T-helper 1 cell treated with Interleukin-12 subunit alpha and Interleukin-12 subunit beta and Interleukin-4 antibody, amounts not matched to agents 30 ng/mL and 1 ng/mL, for 36 hours (primary cell): ENCODE results near the gene PGK1. TPM values are rescaled to one million over a fixed set of nuclear protein-coding genes. Genes with fewer than 3 reads are reported as not detected.
"Not testable (repeated sequence)": the region's sequence is repeated elsewhere in the genome, so short reads cannot be mapped to it uniquely, and the experiment has no call there.

Source experiments
- intact Hi-C: fragments of 100-400 bp; cut with micrococcal nuclease; formaldehyde crosslinking; loops from one replicate; pipeline ENCODE4 v1.15.1; 2024
- total RNA-seq: library from RNA; stranded (reverse); gene quantifications from 2 replicates; pipeline ENCODE4 v1.2.3, GENCODE V29; 2022

PGK1 gene
- total RNA-seq, result 822 and 829 TPM in 2 replicates

DNA sequence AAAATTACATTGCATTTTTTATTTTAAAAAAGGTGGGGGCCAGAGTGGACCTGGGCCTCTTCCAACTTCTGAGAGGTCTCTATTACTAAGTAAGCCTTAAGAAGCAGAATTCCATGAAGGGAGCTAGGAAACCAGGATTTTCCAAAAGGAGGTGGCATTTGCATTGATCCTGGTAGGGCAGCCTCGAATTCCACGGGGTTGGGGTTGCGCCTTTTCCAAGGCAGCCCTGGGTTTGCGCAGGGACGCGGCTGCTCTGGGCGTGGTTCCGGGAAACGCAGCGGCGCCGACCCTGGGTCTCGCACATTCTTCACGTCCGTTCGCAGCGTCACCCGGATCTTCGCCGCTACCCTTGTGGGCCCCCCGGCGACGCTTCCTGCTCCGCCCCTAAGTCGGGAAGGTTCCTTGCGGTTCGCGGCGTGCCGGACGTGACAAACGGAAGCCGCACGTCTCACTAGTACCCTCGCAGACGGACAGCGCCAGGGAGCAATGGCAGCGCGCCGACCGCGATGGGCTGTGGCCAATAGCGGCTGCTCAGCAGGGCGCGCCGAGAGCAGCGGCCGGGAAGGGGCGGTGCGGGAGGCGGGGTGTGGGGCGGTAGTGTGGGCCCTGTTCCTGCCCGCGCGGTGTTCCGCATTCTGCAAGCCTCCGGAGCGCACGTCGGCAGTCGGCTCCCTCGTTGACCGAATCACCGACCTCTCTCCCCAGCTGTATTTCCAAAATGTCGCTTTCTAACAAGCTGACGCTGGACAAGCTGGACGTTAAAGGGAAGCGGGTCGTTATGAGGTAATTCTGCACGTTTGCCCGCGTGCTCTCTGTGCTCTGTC, at the start of gene PGK1:
Gene PGK1, plus strand, starts transcription at position 626 of the 824 bp plus-strand sequence. Its CDS starts 93 bp downstream, at position 719.
- intact Hi-C loops, result loop anchor here (1.0 to 10.0 kb wide), 15 partner anchors 39 to 1957 kb away; partner anchors contain the start of genes ATP7A, ATRX, COX7B and ITM2A

DNA sequence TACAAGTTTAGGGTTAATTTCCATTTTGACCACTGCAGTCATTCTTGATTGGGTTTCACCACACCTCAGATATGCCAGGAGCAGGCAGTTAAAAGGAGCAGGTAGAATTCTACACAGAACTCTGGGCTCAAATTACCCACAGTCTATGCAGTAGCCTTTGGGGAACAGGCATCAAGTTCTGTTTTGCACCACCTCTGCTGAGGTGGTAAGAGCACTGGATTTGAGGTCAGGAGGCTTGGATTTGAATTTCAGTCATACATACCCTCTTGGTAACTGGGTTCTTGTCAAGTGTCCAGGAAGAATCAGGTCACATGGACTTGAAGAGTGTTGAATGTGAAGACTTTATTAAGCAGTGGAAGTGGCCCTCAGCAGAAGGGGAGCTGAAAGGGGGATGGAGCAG, 40.4 kb upstream of the PGK1 start:
- intact Hi-C loops, result no loop called here

DNA sequence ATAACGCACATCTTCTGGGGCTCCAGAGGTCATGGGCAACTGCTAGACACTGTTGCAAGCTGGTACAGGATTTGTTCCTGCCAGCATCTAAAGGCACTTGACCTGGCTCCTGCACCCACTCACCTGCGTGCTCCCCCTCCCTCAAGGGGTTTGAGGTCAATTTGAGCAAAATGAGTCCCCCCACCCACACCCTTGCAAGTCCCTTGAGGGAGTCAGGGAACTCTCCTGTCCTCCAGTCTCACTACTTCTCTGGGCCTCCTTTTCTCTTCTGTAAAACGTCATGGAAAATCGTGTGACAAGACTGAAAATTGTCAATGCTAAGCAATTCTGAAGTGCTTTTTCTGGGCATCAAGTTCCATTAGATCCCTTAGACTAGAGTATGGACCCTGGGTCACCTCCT, 39.9 kb upstream of the PGK1 start:
- intact Hi-C loops, result no loop called here

DNA sequence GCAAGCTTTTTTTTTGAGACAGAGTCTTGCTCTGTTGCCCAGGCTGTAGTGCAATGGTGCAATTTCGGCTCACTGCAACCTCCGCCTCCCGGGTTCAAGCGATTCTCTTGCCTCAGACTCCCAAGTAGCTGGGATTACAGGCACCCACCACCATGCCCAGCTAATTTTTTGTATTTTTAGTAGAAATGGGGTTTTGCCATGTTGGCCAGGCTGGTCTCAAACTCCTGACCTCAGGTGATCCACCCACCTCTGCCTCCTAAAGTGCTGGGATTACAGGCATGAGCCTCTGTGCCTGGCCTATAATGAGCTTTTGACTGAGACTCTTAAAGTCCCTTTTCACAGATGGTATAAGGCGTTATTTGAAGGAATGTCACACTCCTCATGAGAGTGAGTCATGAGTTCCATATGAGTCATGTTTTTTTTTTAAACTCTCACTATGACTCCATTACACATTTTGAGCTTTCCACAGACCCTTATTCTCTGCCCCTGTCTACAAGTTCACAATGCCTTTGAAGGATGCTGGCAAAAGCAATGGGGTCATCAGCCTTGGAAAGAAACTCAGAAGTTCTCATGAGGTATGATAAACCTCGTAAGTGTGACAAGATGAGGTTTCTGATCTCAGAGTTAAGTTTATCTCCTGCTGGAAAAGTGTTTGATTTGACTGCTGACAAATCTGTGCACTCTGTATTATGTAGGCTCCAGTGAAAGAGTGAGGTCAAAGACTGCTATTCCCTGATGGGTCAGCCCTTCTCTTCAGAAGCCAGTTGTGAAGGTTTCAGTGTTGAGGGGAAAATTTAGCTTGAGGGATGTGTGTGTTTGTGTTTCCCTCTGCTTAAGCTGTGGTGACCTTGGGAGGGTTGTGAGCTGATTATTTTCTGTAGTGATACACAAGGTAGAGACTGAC, 39.1 kb upstream of the PGK1 start:
- intact Hi-C loops, result loop anchor here (1.0 kb wide), 3 partner anchors 8 to 103 kb away; partner anchors contain the start of gene PGK1

DNA sequence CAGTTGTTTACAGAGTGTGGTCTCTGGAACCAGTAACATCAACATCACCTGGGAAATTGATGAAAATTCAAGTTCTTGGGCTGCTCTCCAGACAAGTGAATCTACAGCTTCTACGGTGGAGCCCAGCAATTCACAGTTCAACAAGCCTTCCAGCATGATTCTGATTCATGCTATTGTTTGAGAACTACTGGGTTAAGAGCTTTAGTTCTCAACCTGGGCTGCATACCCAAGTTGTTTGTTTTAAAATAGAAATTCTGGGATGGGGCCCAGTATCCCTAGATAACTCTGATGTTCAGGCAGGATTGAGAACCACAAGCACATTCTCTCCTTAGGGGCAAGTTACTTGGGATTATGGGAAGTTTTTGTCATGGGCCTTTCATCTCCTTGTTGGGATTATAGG, 37.9 kb upstream of the PGK1 start:
- intact Hi-C loops, result no loop called here

DNA sequence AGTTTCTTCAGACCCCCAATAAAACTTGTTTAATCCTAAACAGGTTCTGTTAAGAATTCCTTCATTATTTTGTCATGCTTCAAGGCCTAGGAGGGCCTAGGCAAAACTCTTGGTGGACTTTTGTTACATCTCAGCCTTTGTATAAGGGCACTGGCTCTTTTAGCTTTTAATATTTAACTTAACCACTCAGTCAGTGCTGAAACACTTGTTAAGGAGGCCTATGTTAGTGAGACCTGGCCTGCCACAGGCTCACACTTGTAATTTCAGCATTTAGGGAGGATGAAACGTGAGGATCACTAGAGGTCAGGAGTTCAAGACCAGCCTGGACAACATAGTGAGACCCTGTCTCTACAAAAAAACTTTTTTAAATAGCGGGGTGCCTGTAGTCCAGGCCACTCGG, 32.7 kb upstream of the PGK1 start:
- intact Hi-C loops, result no loop called here

DNA sequence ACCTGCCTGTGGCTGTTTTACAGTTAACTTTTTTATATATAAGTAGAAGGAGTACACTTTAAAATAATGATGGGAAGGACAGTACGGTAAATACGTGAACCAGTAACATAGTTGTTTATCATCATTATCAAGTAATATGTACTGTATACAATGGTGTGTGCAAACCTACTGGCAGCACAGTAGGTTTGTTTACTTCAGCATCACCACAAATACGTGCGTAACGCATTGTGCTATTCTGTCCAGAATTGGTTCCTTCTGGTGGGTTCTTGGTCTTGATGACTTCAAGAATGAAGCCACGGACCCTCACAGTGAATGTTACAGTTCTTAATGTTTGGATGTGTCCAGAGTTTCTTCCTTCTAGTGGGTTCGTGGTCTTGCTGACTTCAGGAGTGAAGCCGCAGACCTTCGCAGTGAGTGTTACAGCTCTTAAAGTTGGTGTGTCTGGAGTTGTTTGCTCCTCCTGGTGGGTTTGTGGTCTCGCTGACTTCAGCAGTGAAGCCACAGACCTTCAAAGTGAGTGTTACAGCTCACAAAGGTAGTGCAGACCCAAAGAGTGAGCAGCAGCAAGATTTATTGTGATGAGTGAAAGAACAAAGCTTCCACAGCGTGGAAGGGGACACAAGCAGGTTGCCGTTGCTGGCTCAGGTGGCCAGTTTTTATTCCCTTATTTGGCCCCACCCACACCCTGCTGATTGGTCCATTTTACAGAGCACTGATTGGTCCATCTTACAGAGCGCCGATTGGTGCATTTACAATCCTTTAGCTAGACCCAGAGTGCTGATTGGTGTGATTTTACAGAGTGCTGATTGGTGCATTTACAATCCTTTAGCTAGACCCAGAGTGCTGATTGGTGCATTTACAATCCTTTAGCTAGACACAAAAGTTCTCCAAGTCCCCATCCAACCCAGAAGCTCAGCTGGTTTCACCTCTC, 30.6 kb upstream of the PGK1 start:
- intact Hi-C loops, result loop anchor here (1.0 to 2.0 kb wide), 2 partner anchors 8 to 33 kb away; no protein-coding TSS in a partner anchor

DNA sequence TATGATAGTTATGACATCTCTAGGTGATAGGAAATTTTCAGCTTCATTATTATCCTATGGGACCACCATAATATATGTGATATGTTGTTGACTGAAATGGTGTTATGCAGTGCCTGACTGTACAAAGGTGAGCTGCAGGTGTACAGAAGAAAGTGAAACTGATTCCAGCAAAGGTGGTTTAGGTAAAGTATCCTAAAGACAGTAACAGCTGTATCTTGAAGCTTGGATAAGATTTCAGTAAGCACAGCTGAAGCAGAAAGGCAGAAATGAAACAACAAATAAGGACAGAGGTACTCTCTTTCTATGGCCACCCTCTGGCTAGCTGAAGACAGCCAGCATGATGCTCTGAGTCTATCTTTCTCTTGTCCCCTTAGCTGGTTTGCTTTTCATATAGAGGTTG, 30.0 kb upstream of the PGK1 start:
- intact Hi-C loops, result loop anchor here (2.0 kb wide), 1 partner anchor 33 kb away; no protein-coding TSS in a partner anchor

DNA sequence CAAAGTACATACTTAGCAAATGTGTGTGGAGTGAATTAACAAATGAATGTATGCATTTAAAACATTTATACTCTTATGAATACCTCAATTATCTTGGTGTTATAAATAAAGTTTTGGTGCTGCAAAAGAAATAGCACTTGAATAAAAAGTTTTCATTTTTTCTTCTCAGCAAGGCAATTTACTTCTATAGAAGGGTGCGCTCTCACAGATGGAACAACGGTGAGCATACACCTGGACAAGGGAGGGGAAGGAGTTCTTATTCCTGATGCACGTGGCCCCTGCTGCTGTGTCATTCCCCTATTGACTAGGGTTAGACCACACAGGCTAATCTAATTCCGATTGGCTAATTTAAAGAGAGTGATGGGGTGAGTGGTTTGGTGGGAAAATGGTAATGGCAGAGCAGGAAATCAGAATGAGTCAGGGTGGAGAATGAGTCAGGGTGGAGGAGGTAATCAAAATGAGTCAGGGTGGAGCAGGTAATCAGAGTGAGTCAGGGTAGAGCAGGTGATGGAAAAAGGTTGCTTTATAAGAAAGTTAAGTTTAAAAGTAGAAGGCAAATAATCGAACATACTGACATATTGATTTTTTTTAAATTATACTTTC, 28.2 kb upstream of the PGK1 start:
- intact Hi-C loops, result loop anchor here (2.0 kb wide), 1 partner anchor 31 kb away; no protein-coding TSS in a partner anchor

DNA sequence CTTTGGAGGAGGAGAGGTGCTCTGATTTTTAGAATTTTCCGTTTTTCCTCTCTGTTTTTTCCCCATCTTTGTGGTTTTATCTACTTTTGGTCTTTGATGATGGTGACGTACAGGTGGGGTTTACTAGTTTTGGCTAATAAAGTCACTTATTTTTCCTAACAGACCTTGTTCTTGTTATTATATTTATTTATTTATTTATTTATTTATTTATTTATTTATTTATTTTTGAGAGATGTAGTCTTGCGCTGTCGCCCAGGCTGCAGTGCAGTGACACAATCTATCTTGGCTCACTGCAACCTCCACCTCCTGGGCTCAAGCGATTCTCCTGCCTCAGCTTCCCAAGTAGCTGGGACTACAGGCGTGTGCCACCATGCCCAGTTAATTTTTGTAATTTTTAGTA, 22.6 kb upstream of the PGK1 start:
- intact Hi-C loops, result not testable (repeated sequence)

DNA sequence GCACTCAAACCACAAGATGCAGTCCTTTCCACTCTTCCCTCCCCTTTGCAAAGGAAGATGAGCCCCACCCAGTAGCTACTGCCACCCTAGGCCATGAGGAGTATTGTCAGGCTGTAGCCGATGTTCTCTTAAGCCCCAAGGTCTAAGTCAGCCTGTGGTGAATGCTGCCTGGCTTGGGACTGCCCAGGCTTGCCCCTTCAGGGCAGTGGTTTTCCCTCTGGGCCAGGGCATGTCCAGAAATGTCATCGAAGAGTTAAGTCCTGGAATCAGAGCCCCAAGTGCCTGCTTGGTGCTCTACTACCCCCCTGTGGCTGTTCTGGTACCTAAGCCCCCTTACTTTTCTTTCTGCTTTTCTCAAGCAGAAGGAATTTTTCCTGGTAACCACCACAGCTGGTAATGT, 11.8 kb upstream of the PGK1 start:
- intact Hi-C loops, result loop anchor here (1.0 kb wide), 1 partner anchor 182 kb away; the partner anchor contains the start of gene ATP7A

DNA sequence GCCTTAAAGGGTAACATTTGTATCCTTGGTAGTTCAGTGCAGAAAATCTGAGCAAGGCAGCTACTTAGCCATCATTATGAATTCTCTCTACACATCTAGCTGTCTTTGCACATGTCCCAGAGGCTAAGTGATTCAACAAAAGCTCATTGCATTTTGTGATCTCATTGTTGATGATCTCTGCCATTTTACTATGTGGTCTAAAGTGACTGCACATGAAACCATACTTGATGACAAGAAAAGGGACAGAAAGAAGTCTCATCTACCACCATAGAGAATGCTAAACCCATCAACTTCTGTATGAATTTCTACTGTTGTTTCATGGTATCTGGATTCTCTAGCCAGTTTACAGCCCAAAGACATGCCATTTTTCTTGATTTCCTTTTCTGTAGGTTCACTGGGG, 5.9 kb upstream of the PGK1 start:
- intact Hi-C loops, result no loop called here

DNA sequence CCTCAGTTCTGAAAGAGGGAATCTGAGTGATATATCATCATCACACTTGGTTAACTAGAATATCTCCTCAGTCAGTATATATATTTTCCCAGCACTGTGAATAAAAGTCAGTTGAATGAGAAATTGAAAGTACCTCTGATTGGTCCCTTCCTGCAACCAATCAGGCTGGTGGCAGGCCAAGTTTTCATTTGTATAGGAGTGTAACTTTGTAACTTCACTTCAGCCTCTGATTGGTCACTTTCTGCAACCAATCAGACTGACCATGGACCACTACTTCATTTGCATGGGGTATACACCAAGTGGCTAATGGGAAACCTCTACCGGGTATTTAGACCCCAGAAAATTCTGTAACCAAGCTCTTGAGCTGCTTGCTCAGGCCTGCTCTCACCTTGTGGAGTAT, 2.0 kb upstream of the PGK1 start:
- intact Hi-C loops, result loop anchor here (5.0 to 10.0 kb wide), 7 partner anchors 275 to 1955 kb away; partner anchors contain the start of genes MAGEE1, P2RY10, PBDC1 and RTL3

DNA sequence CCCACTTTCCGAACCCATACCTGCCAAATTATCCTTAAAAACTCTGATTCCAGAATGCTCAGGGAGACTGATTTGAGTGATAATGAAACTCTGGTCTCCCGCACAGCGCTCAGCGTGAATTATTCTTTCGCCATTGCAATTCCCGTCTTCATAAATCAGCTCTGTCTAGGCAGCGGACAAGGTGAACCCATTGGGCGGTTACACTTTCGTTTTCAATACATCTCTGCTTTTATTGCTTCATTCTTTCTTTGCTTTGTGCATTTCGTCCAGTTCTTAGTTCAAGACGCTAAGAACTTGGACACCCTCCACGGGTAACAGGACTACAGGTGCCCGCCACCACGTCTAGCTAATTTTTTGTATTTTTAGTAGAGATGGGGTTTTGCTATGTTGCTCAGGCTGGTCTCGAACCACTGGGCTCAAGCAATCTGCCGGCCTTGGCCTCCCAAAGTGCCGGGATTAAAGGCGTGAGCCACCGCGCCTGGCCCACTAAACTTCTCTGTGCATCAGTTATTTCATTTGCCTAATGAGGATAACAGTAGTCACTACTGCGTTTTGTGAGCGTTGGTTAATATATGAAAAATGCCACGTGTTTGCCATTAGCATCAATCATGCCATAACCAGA, 936 bp upstream of the PGK1 start:
- intact Hi-C loops, result loop anchor here (5.0 to 10.0 kb wide), 7 partner anchors 274 to 1956 kb away; partner anchors contain the start of genes MAGEE1, P2RY10, PBDC1 and RTL3

DNA sequence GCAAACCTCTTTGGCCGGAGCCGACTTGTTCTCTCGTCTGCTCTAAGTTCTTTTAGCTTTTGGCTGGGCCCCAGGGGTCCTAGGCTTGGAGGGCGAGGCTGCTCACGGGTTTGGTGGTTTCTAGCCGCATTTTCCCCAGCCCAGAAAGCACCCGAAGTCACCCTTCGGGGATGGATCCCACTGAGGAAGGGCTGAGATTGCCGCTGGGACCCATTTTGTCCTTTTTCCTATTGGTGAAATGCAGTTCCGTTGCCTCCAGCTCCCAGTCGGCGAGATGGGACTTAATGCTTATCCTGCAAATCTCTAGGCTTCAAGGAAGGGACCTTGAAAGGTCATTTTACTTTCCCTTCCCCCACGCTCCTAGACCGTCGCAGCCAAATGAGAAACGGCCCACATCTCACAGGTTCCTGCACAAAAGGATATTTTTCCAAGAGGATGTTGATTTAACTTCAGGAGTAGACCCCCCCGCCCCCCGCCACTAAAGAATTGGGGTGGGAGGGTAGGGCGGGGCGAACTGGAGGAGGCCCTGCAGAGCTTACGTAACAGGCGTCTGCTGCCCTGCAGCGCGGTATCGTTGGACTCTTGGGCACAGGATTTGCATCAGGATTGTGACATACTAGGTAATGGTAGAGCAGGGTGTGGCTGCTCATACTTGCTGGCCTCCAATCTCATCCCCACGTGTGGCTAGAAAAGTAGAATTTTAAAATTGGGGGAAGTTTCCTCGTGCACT, 564 bp downstream of the PGK1 start:
- intact Hi-C loops, result loop anchor here (1.0 to 10.0 kb wide), 16 partner anchors 39 to 1957 kb away; partner anchors contain the start of genes ATP7A, ATRX, COX7B and ITM2A

DNA sequence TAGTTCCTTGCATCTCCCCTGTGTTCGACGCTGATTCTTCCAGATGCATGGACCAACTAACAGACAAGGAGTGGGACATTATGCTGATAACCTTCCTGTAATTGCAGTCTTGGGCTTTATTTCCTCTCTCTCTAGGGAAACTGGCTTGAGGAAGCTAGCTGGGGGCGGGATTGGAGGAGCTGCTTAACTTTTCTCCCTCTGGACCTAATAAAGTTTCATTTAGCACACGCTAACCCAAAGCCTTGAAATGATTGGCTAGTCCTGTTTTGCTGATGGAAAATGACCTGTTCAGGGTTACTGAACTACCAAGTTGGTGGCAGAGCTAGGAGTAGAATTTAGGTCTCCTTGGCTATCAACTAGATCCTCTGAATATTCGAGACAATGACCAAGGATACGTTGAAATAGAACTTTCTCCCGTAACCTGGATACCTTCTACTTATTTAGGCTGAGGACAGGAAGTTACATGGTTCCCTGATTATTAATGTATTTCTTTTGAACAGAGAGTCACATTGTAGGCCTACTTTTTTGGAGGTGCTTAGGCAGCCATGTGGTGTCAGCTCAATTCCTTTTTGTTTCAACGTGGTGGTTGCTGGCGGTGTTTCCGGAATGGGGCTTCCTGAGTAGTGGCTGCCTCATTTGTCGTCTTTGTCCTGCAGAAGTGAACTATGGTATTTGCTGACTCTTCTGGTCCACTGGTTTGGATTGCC, 2.0 kb downstream of the PGK1 start:
- intact Hi-C loops, result loop anchor here (1.0 to 10.0 kb wide), 11 partner anchors 31 to 1931 kb away; partner anchors contain the start of genes ATRX, ITM2A, MAGEE1 and P2RY10

DNA sequence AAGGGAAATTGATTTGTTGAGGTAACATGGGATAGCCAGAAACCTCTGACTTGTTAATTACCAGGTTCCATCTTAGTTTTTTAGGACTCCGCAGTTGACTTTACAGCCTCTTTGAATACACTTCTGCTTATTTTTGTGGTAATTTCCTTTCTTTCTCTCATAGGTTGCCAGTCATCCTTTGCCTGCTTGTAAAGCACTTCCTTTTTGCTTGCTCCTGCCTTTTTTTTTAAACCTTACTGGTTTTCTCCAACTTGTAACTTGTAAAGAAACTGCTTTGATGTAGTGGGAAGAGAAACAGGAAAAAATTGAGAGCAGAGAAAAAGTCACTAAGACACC, 2.6 kb downstream of the PGK1 start:
- intact Hi-C loops, result loop anchor here (1.0 to 10.0 kb wide), 8 partner anchors 32 to 1932 kb away; partner anchors contain the start of genes MAGEE1, P2RY10, PBDC1 and RTL3

DNA sequence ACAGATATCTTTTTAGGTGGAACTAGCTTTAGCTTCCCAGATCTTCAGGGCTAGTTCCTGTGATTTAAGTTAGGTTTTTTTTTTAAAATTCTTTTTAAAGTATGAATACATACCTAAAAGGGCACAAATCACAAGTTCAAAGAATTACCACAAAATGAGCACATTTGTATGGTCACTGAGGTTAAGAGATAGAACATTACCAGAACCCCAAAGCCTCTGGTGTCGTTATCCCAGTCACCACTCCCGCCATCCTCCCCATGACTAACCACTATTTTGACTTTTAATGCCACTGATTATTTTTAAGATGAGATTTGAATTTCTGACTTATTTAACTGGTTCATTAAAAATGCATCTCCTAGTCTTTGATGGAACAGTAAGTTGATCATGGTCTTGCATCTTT, 5.4 kb downstream of the PGK1 start:
- intact Hi-C loops, result loop anchor here (2.0 to 10.0 kb wide), 7 partner anchors 13 to 1935 kb away; partner anchors contain the start of genes MAGEE1, P2RY10, PBDC1 and RTL3
